Stimulated activated CD8-positive, alpha-beta memory T cell treated with anti-CD3 and anti-CD28 coated beads, Interleukin-4, amount 100 ng/mL, for 4 hours (primary cell): ENCODE results near the gene SCUBE1.
A peak's percentile ranks its signal among the peaks of the same experiment; 100 is the strongest.

ENCODE experiments used
- DNase-seq, 2 donors: peaks; one replicate each; pipeline ENCODE4 v3.0.0-alpha.2; 2020; ENCODE audit warnings: low read depth in 2 of 2, low spot score in 1 of 2

Gene SCUBE1

GRCh38 chr22:43202756-43203410 is 140.3 kb downstream of the SCUBE1 start:
- DNase-seq = no peak

- no peak for DNase-seq
Observed at GRCh38 chr22:43202326-43202725, 140.8 kb downstream of the SCUBE1 start.

GRCh38 chr22:43201486-43202219 is 141.5 kb downstream of the SCUBE1 start:
- no peak for DNase-seq

- DNase-seq = no peak
Observed at GRCh38 chr22:43200555-43200954, 142.6 kb downstream of the SCUBE1 start.

GRCh38 chr22:43200031-43200430 is 143.1 kb downstream of the SCUBE1 start:
- DNase-seq = no peak

GRCh38 chr22:43199541-43199940 is 143.6 kb downstream of the SCUBE1 start:
- no peak for DNase-seq

- no peak for DNase-seq
Observed at GRCh38 chr22:43198936-43199335, 144.2 kb downstream of the SCUBE1 start.

- DNase-seq = no peak
Observed at GRCh38 chr22:43198126-43198525, 145.0 kb downstream of the SCUBE1 start.

GRCh38 chr22:43197271-43197941 is 145.8 kb downstream of the SCUBE1 start:
- DNase-seq = no peak

- DNase-seq = no peak
Observed at GRCh38 chr22:43191831-43192230, 151.3 kb downstream of the SCUBE1 start.

- no peak for DNase-seq
Observed at GRCh38 chr22:43188829-43189545, 154.2 kb downstream of the SCUBE1 start.

GRCh38 chr22:43187171-43188099 is 155.7 kb downstream of the SCUBE1 start:
- peak; percentile 80 to 90 for DNase-seq

- DNase-seq = peak in 1 of 2 donors; percentile 35
Observed at GRCh38 chr22:43186272-43187170, 156.7 kb downstream of the SCUBE1 start, which contains the start of gene TTLL12. TSS of gene TTLL12 (minus strand) at chr22:43187134. CDS start at chr22:43187069, 65 bp downstream.

GRCh38 chr22:43185860-43186261 is 157.3 kb downstream of the SCUBE1 start:
- no peak for DNase-seq

- DNase-seq = no peak
Observed at GRCh38 chr22:43183496-43184277, 159.5 kb downstream of the SCUBE1 start.

GRCh38 chr22:43182726-43183125 is 160.4 kb downstream of the SCUBE1 start:
- DNase-seq = no peak

- no peak for DNase-seq
Observed at GRCh38 chr22:43182118-43182517, 161.1 kb downstream of the SCUBE1 start.

GRCh38 chr22:43181321-43182076 is 161.7 kb downstream of the SCUBE1 start:
- DNase-seq = no peak
